GM12801 (cell line): ENCODE measurements around the gene MYH9.

Source experiments
- TF ChIP-seq, protein P1 (sequence below): IDR thresholded peaks from one replicate; pipeline ENCODE4 v1.5.1; 2011; ENCODE audit warnings: control low read depth; ENCODE audit not compliant: insufficient read length; ENCODE audit errors: extremely low read depth

Gene MYH9

DNA sequence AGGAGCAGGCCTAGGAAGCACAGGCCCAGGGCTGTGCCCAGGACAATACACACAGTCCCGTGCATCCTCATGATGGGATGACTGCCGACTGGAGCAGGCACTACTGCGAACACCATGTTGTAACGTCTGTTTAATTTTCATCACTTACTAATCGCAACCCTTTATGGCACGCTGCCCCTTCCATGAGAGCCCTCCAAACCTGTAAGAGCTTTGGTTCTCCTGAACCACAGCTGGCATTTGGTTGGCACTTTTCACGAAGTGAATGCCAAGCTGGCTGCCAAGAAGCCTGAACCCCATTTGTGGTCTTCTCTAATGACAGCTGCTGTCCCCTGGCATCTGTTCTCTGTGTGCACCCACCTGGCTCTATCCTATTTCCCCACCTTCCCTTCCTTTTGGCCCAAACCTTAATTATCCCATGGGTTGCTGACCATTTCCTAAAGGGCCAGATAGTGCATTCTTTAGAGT is 98.3 kb downstream of the MYH9 start:
- TF ChIP-seq, protein P1, sequence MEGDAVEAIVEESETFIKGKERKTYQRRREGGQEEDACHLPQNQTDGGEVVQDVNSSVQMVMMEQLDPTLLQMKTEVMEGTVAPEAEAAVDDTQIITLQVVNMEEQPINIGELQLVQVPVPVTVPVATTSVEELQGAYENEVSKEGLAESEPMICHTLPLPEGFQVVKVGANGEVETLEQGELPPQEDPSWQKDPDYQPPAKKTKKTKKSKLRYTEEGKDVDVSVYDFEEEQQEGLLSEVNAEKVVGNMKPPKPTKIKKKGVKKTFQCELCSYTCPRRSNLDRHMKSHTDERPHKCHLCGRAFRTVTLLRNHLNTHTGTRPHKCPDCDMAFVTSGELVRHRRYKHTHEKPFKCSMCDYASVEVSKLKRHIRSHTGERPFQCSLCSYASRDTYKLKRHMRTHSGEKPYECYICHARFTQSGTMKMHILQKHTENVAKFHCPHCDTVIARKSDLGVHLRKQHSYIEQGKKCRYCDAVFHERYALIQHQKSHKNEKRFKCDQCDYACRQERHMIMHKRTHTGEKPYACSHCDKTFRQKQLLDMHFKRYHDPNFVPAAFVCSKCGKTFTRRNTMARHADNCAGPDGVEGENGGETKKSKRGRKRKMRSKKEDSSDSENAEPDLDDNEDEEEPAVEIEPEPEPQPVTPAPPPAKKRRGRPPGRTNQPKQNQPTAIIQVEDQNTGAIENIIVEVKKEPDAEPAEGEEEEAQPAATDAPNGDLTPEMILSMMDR: no peak

DNA sequence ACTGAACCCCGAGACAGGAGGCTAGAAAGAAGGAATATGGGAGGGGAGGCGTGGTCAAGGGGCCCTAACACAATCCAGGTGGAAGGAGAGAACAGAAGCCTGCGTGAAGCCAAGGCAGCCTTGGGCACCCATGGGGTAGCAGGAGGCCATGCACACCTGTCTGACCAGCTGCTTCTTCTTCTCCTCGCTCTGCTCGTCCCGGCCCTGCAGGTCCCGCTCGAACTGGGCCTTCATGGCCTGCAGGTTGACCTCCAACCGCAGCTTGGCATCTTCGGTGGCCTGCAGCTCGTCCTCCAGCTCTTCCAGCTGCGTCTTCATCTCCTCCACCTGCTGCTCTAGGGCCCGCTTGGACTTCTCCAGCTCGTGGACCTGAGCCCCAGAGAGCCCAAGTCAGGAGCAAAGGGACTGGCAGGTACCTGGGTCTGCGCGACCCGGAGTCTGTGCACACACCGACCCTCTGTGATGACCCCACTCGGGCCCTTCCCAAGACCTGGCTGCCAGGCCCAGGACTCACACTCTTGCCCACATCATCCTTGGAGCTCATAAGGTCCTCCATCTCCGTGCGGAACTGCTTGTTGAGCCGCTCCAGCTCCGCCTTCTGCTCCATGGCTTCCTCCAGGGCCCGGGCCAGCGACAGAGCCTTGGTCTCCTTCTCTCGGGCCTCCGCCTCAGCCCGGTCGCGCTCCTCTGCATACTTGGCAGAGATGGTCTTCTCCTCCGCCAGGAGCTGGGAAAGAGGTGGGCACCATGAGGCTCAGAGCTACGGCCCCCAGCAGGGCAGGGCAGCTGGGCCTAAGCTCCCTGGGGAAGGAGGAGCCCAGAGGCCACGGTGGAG is 99.0 kb downstream of the MYH9 start:
- TF ChIP-seq, protein P1: no peak

DNA sequence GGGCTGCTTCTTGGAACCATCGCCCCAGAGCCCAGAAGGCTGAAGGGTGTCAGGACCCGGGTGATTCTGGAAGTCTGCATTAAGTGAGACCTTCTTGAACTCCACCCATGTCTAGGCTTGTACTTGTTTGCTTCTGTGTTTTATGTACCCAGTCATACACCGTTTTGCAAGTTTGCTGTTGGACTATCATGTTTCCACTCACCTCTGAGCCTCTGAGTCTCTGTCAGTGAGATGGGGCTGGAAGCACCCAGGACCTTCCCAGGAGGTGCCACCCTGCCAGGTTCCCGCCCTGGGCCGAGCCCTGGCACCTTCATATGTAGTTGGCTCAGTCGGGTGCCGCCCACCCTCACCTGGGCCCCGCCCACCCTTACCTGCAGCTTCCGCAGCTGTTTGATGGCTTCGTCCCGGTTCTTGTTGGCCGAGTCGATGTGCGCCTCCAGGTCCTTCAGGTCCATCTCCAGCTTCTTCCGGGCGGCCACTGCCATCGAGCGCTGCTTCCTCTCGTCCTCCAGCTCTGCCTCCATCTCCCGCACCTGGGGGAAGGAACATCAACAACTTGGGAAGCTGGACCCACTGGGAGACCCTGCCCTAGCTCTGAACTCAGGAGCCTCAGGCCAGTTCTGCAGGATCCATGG is 99.8 kb downstream of the MYH9 start:
- TF ChIP-seq, protein P1: no peak

DNA sequence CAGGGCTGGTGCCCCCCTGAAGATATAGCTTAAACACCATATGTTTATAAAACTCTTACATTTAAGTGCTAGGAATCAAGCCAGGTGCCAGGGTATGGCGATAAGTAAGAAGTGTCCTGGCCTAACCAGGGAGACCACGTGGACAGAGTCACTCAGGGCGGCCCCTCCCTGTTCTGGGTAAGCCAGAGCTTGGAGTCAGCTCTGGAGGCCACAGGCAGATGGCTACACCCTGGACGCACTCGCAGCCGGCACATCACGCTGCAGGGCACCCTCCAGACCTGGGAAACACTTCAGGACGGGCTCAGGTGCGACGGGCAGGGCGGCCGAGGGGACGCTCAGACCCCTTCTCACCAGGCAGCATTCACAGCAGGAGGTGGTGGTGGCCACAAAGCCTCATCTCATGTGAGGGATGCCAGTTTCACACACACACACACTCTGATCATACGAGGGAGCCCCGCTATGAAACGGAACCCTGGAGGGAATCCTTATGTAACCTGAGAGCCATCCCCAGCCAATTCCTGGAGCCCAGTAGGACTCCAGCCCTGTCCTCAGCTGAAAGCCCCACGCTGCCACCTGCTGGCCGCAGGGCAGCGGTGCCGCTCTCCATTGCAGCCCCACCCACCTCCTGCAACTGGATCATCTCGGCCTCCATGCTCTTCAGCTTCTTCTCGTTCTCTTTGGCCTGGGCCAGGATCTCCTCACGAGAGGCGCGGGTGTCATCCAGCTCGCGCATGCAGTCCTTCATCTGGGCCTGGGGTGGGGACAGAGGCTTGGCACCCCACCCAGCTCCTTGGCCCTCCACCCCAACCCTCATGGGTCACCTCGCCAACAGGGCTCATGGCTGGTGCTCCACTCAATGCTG is 101.4 kb downstream of the MYH9 start:
- TF ChIP-seq, protein P1: no peak

DNA sequence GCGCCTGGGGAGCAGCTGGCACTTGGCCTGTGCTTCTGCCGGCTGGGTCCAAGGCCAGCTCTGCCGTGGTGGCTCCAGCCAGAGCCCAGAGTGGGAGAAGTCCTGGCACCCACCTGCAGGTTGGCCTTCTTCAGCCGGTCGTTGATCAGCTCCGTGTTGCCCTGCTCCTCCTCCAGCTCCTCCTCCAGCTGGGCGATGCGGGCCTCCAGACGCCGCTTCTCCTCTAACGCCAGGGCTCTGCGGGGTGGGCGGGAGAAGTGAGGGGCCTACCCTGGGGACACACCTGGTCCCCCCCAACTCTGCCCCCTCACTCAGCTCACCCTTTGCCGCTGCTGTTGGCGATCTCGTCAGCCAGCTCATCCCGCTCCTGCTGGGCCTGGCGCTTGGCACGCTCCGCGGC is 102.2 kb downstream of the MYH9 start:
- TF ChIP-seq, protein P1: no peak

DNA sequence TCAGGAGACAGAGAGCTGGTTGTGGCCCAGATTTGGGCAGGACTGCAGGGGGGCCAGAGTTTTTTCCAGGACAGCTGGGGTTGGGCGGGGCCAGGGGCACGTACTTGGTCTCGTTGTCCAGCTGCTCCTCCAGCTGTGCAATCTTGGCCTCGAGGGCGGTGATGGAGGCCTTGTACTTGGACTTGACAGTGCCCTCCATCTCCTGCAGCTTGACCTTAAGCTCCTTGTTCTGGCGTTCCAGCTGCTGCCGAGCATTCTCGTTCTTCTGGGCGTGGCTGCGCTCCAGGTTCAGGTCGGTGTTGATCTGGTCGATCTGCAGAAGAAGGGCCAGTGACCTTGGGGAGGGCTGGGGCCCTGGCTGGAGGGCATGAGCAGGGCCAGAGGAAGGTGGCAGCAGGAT is 102.8 kb downstream of the MYH9 start:
- TF ChIP-seq, protein P1: no peak

DNA sequence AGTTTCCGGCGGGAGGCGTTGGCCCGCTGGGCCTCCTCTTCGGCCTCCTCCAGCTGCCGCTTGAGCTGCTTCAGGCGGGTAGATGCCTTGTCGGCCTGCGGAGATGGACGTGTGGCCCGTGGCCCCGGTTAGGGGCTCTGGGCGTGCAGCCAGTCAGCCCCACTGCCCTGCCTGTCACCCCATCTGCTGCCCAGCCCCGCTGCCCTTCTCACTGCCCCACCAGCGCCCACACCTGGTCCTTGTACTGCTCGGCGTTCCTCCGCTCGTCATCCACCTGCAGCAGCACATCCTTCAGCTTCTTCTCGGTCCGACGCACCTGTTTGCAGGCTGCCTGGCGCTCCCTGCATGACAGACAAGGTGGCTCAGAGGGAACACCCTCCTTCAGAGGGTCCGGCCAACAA is 103.6 kb downstream of the MYH9 start:
- TF ChIP-seq, protein P1: no peak
